SK-N-MC (cell line): Measurements from ENCODE around the gene MRPL27.

ENCODE experiments used
- EZH2 ChIP-seq: fragments of 200-600 bp; sonication (generic); IDR thresholded peaks from one replicate; pipeline ENCODE4 v1.6.1; 2017; ENCODE audit warnings: antibody characterized with exemption
- FOXP2 ChIP-seq: optimal IDR thresholded peaks from 2 replicates; pipeline ENCODE3; 2011; ENCODE audit warnings: mild to moderate bottlenecking, moderate library complexity; ENCODE audit not compliant: insufficient read depth; ENCODE audit errors: extremely low read length, control extremely low read depth
- POLR2AphosphoS5 ChIP-seq: IDR thresholded peaks from 2 replicates; pipeline ENCODE4 v1.6.1; 2012; ENCODE audit warnings: mild to moderate bottlenecking, low read depth, low read length, borderline replicate concordance

GRCh38 chr17:50328363-50329325 is 44.3 kb downstream of the MRPL27 start:
- TF ChIP-seq EZH2 (no peak), POLR2AphosphoS5 (no peak), FOXP2 (no peak)
